ENCODE results near the gene DIO3. TPM values are rescaled to one million over a fixed set of nuclear protein-coding genes. Genes with fewer than 3 reads are reported as not detected.

DIO3 gene
- total RNA-seq, 1 experiment from 2014 or later, result 0.26 TPM

DNA sequence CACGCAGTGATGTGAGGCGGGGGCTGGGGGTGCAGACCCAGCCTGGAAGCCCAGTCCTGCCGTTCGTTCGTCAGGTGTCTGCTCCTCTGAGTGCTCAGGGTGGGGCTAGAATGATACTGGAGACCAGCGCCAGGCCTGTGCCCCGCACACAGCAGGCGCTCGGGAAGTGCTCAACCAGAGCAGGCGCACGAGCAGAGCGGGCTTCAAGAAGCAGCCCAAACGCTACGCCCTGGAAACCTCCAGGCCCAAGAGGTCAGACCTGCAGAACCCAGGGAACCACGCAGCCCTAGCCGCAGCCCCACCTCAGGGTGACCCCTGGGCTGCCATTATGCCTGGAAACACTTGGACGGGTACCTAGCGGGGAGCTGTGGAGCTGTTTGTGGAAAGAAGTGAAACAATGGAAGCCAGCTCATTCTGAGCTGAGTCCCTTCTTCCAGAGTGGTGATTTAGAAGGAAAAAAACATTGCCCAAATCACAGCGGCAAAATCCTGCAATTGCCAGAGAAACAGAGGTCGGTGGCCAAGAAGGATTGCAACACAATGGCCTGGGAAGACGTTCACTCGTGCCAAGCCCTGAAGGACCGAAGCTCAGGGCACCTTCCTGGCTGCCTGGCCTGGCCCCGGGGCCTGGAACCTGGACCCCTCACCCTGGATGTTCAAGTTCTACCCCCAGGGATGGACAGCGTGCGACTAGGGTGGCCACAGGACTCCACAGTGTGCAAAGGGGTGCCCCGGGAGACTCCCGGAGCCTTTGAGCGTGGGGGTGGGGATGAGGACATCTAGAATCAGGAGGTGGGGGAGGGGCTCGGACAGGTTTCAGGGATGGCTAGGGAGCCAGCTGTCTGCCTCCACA is 40.4 kb upstream of the DIO3 start:
- H3F3A ChIP-seq (ENCODE audit: insufficient read depth, low read depth), result no peaks in the 10 kb centered on the region

DNA sequence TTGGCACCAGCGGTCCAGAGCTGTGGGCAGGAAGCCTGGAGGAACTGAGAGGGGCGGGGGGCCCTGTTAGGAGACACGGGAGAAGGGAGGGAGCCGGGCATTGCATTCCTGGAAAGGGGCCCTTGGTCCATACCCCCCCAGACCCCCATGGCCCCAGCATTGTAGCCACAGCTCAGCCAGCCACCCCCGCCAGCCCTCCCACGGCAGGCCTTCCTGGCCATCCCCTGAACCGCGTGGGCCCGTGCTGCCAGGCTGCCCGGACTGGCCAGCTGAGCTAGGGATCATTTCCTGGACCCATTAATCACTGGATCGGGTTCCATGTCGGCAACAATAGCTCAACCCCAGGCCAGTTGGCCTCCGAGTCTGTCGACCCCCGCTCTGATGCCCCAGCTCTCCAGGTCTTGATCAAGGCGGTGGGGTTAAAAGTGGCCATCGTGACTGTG is 39.8 kb upstream of the DIO3 start:
- TF ChIP-seq EZH2 (IDR thresholded peaks at IDR 0.05; ENCODE audit: low read depth), result no peak
- TF ChIP-seq, protein P1, sequence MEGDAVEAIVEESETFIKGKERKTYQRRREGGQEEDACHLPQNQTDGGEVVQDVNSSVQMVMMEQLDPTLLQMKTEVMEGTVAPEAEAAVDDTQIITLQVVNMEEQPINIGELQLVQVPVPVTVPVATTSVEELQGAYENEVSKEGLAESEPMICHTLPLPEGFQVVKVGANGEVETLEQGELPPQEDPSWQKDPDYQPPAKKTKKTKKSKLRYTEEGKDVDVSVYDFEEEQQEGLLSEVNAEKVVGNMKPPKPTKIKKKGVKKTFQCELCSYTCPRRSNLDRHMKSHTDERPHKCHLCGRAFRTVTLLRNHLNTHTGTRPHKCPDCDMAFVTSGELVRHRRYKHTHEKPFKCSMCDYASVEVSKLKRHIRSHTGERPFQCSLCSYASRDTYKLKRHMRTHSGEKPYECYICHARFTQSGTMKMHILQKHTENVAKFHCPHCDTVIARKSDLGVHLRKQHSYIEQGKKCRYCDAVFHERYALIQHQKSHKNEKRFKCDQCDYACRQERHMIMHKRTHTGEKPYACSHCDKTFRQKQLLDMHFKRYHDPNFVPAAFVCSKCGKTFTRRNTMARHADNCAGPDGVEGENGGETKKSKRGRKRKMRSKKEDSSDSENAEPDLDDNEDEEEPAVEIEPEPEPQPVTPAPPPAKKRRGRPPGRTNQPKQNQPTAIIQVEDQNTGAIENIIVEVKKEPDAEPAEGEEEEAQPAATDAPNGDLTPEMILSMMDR (conservative IDR thresholded peaks at IDR 0.05), result no peak
- no peaks in the 10 kb centered on the region for H3K9me3 ChIP-seq (ENCODE audit: insufficient read depth, low read depth)
- no peaks in the 10 kb centered on the region for H3K9me2 ChIP-seq (ENCODE audit: insufficient read depth)
- no peak overlapping the region for H2AFZ ChIP-seq
- no peaks in the 10 kb centered on the region for H3K79me2 ChIP-seq (ENCODE audit: low read depth)
- H3K27me3 ChIP-seq (ENCODE audit: insufficient read depth, low read depth), result no peaks in the 10 kb centered on the region
- H3K4me1 ChIP-seq (replicated peaks; ENCODE audit: insufficient read depth), result no peaks in the 10 kb centered on the region
- POLR2A ChIA-PET (ENCODE audit: unreplicated experiment), result no interaction called here
- no peaks in the 10 kb centered on the region for H3F3A ChIP-seq (ENCODE audit: insufficient read depth, low read depth)
- H3K27ac ChIP-seq, result no peak overlapping the region
- no peak for DNase-seq
- no peaks in the 10 kb centered on the region for H3K36me3 ChIP-seq (ENCODE audit: low read depth)
- H3K4me2 ChIP-seq, result no peak overlapping the region
- intact Hi-C loops (cut with micrococcal nuclease; ENCODE audit: unreplicated experiment), result no loop called here
- H3K4me3 ChIP-seq, result no peak overlapping the region
- CTCF ChIA-PET, result interaction anchor here (0.6 to 1.0 kb wide), 3 partner anchors 13 to 109 kb away, joined by 3 to 4 read pairs (median 3); no protein-coding TSS in a partner anchor
- H4K20me1 ChIP-seq (ENCODE audit: insufficient read depth), result no peaks in the 10 kb centered on the region
- no TSS peak for BruUV-seq (replicated peaks)

More for the DNA sequence above, 40.4 kb upstream of the DIO3 start:
- Histone ChIP-seq H2AFZ (no peak overlapping the region), H4K20me1 (ENCODE audit: insufficient read depth) (no peaks in the 10 kb centered on the region), H3K9me2 (ENCODE audit: insufficient read depth) (no peaks in the 10 kb centered on the region), H3K9me3 (ENCODE audit: insufficient read depth, low read depth) (peaks cover 4% of the 10 kb centered on the region; the same call in 1 of the 2 replicates), H3K27ac (no peak overlapping the region), H3K4me1 (replicated peaks; ENCODE audit: insufficient read depth) (no peaks in the 10 kb centered on the region), H3K36me3 (ENCODE audit: low read depth) (no peaks in the 10 kb centered on the region), H3K4me3 (no peak overlapping the region), H3K79me2 (ENCODE audit: low read depth) (no peaks in the 10 kb centered on the region), H3K27me3 (ENCODE audit: insufficient read depth, low read depth) (no peaks in the 10 kb centered on the region), H3K4me2 (no peak overlapping the region)
- no TSS peak for BruUV-seq (replicated peaks)
- POLR2A ChIA-PET (ENCODE audit: unreplicated experiment), result no interaction called here
- no peak for DNase-seq
- CTCF ChIA-PET, result interaction anchor here (0.6 to 1.0 kb wide), 3 partner anchors 12 to 108 kb away, joined by 3 to 4 read pairs (median 3); no protein-coding TSS in a partner anchor
- intact Hi-C loops (cut with micrococcal nuclease; ENCODE audit: unreplicated experiment), result no loop called here
- TF ChIP-seq, protein P1 (conservative IDR thresholded peaks at IDR 0.05), result no peak
- TF ChIP-seq EZH2 (IDR thresholded peaks at IDR 0.05; ENCODE audit: low read depth), result no peak

DNA sequence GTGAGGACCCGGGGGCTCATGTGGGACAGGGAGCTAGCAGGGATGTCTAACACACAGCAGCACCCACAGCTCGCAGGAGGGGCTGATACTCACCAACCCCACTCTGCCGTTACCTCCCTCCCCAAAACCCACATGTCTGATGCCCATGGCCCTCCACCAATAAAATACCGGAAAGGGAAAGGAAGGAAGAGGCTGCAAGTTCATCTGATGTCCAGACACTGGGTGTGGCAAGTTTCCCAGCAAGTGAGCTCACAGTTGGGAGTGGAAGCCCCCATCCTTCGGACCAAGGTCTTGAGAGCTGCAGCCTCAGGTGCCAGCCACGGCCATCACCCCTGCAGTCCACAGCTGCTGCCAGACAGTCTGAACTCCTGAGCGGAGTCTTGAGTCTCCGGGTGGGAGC is 39.3 kb upstream of the DIO3 start:
- H3K27ac ChIP-seq, result no peak overlapping the region
- no peak overlapping the region for H3K4me2 ChIP-seq
- POLR2A ChIA-PET (ENCODE audit: unreplicated experiment), result no interaction called here

More for the DNA sequence above, 39.3 kb upstream of the DIO3 start:
- no TSS peak for BruUV-seq (replicated peaks)
- Histone ChIP-seq H3K27me3 (ENCODE audit: insufficient read depth, low read depth) (no peaks in the 10 kb centered on the region), H3K4me3 (no peak overlapping the region), H3K79me2 (ENCODE audit: low read depth) (no peaks in the 10 kb centered on the region), H3K9me3 (ENCODE audit: insufficient read depth, low read depth) (no peaks in the 10 kb centered on the region), H3K4me1 (replicated peaks; ENCODE audit: insufficient read depth) (no peaks in the 10 kb centered on the region), H3F3A (ENCODE audit: insufficient read depth, low read depth) (no peaks in the 10 kb centered on the region), H4K20me1 (ENCODE audit: insufficient read depth) (no peaks in the 10 kb centered on the region), H2AFZ (no peak overlapping the region), H3K9me2 (ENCODE audit: insufficient read depth) (no peaks in the 10 kb centered on the region), H3K36me3 (ENCODE audit: low read depth) (no peaks in the 10 kb centered on the region)
- intact Hi-C loops (cut with micrococcal nuclease; ENCODE audit: unreplicated experiment), result no loop called here
- no peak for DNase-seq
- TF ChIP-seq, protein P1 (conservative IDR thresholded peaks at IDR 0.05), result no peak
- TF ChIP-seq EZH2 (IDR thresholded peaks at IDR 0.05; ENCODE audit: low read depth), result no peak
- CTCF ChIA-PET, result no interaction called here
